Activated CD8-positive, alpha-beta T cell treated with anti-CD3 and anti-CD28 coated beads for 36 hours (primary cell): ENCODE measurements around the gene UBE2E1. TPM values are rescaled to one million over a fixed set of nuclear protein-coding genes. Genes with fewer than 3 reads are reported as not detected.
"Not testable (repeated sequence)": the region's sequence is repeated elsewhere in the genome, so short reads cannot be mapped to it uniquely, and the experiment has no call there.

ENCODE experiments used
- ATAC-seq: fragments of 200-7000 bp; cut with Tn5 transposase; one replicate; pipeline ENCODE4 v1.10.0; 2021; ENCODE audit warnings: mild to moderate bottlenecking, moderate library complexity
- CTCF ChIA-PET: fragments of 350-600 bp; sonication (Branson Sonifier 250); formaldehyde crosslinking; loops from one replicate; lab custom pipeline; 2021; ENCODE audit warnings: antibody characterized with exemption; lab: Charles Lee
- POLR2A ChIA-PET: fragments of 350-600 bp; sonication (Branson Sonifier 250); formaldehyde crosslinking; loops from one replicate; lab custom pipeline; 2021; ENCODE audit warnings: antibody characterized with exemption; lab: Charles Lee
- DNase-seq: peaks from one replicate; pipeline ENCODE4 v3.0.0-alpha.2; 2020
- H3K27ac Mint-ChIP-seq: one replicate; pipeline ENCODE4 v1.8.0; 2021; ENCODE audit warnings: mild to moderate bottlenecking, mixed read lengths
- H3K27me3 Mint-ChIP-seq: one replicate; pipeline ENCODE4 v1.8.0; 2021; ENCODE audit warnings: mixed read lengths
- H3K36me3 Mint-ChIP-seq: one replicate; pipeline ENCODE4 v1.8.0; 2021; ENCODE audit warnings: low read depth, mixed read lengths
- H3K4me1 Mint-ChIP-seq: one replicate; pipeline ENCODE4 v1.8.0; 2021; ENCODE audit warnings: low read depth, mixed read lengths
- H3K4me3 Mint-ChIP-seq: one replicate; pipeline ENCODE4 v1.8.0; 2021; ENCODE audit warnings: mild to moderate bottlenecking, moderate library complexity, mixed read lengths
- H3K9me3 Mint-ChIP-seq: one replicate; pipeline ENCODE4 v1.8.0; 2021; ENCODE audit warnings: mixed read lengths
- CTCF ChIP-seq: fragments of 200-600 bp; IDR thresholded peaks from one replicate; pipeline ENCODE4 v1.8.0; 2022; ENCODE audit warnings: antibody characterized with exemption, mild to moderate bottlenecking
- intact Hi-C: fragments of 100-400 bp; cut with micrococcal nuclease; formaldehyde crosslinking; loops from one replicate; pipeline ENCODE4 v1.10.0; 2022
- total RNA-seq, 2 experiments: library from RNA; stranded (reverse); gene quantifications; one replicate each; pipeline ENCODE4 v1.2.3, GENCODE V29; 2021

UBE2E1 gene
- total RNA-seq, 2 experiments from 2014 or later, result 79.0 to 80.3 TPM

DNA sequence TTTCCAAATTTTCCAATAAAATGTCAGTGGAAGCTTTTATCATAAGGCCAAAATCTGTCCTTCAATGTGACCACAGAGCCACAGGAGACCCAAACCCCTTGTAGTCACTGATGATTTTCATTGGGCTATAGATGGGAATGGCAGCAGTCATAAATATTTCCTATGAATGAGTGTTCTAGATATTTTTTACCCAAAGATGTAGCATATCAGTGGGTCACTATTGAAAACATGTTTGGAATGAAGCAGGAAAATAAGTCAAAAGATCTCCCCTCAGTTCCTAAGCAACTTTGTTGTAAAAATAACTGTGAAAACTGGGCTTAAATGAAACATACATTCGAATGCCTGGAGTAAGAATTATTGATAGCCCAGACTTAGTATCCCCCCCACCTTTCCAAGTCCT, 62.1 kb downstream of the UBE2E1 start:
- Mint-ChIP-seq H3K4me1 (peaks cover 21% of the 10 kb centered on the region), H3K27me3 (no peaks in the 10 kb centered on the region), H3K9me3 (no peaks in the 10 kb centered on the region), H3K4me3 (no peak overlapping the region), H3K36me3 (no peaks in the 10 kb centered on the region), H3K27ac (no peak overlapping the region)
- no peak for TF ChIP-seq CTCF
- POLR2A ChIA-PET, result no interaction called here
- DNase-seq, result no peak
- ATAC-seq, result no peak
- CTCF ChIA-PET, result no interaction called here
- intact Hi-C loops, result no loop called here

GRCh38 chr3:23869977-23870662, 64.4 kb downstream of the UBE2E1 start:
- ChIA-PET CTCF (interaction anchor here (1.1 to 1.6 kb wide), 2 partner anchors 18 to 20 kb away, joined by 3 to 5 read pairs; no protein-coding TSS in a partner anchor), POLR2A (interaction anchor here (0.7 kb wide), 1 partner anchor 787 kb away, joined by 3 read pairs; no protein-coding TSS in a partner anchor)
- Mint-ChIP-seq H3K9me3 (no peaks in the 10 kb centered on the region), H3K27ac (no peak overlapping the region), H3K36me3 (no peaks in the 10 kb centered on the region), H3K4me3 (no peak overlapping the region), H3K27me3 (no peaks in the 10 kb centered on the region), H3K4me1 (peaks cover 18% of the 10 kb centered on the region)
- no peak for DNase-seq
- ATAC-seq, result no peak
- no peak for TF ChIP-seq CTCF
- intact Hi-C loops, result no loop called here

- H3K27ac Mint-ChIP-seq, H3K27me3 Mint-ChIP-seq, H3K36me3 Mint-ChIP-seq, intact Hi-C loops, H3K4me3 Mint-ChIP-seq, POLR2A ChIA-PET, H3K9me3 Mint-ChIP-seq, DNase-seq, ATAC-seq: not testable (repeated sequence)
- CTCF ChIA-PET, result interaction anchor here (1.6 kb wide), 1 partner anchor 18 kb away, joined by 5 read pairs; no protein-coding TSS in a partner anchor
- H3K4me1 Mint-ChIP-seq, result peaks cover 18% of the 10 kb centered on the region
These were observed 64.9 kb downstream of the UBE2E1 start for GRCh38 chr3:23870663-23871043.

- H3K27me3 Mint-ChIP-seq, H3K4me3 Mint-ChIP-seq, DNase-seq, ATAC-seq, POLR2A ChIA-PET, H3K9me3 Mint-ChIP-seq, H3K36me3 Mint-ChIP-seq, H3K27ac Mint-ChIP-seq, CTCF ChIA-PET, intact Hi-C loops: not testable (repeated sequence)
- peaks cover 10% of the 10 kb centered on the region for H3K4me1 Mint-ChIP-seq
These were observed 65.6 kb downstream of the UBE2E1 start for GRCh38 chr3:23871361-23871760.

DNA sequence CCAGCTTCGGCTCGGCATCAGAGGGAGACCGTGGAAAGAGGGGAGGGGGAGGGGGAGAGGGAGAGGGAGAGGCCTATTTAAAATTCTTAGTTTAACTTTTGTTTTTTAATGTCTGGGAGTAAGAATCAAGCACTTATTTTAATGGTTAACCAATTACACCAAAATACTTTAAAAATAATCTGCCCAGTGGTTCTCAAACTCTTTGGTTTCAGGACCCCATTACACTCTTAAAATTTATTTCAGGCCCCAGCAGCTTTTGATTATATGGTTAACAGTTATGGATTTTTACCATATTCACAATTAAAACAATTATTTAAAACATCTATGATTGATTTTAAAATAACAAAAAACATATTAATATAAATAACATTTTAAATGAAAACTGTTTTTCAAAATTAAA, 66.6 kb downstream of the UBE2E1 start:
- no peaks in the 10 kb centered on the region for H3K9me3 Mint-ChIP-seq
- DNase-seq, result no peak
- POLR2A ChIA-PET, result no interaction called here
- CTCF ChIA-PET, result no interaction called here
- no peak overlapping the region for H3K4me3 Mint-ChIP-seq
- H3K36me3 Mint-ChIP-seq, result no peaks in the 10 kb centered on the region
- TF ChIP-seq CTCF, result no peak
- no peaks in the 10 kb centered on the region for H3K27me3 Mint-ChIP-seq
- intact Hi-C loops, result no loop called here
- peaks cover 11% of the 10 kb centered on the region for H3K4me1 Mint-ChIP-seq
- H3K27ac Mint-ChIP-seq, result no peak overlapping the region
- ATAC-seq, result no peak

- intact Hi-C loops, result no loop called here
- CTCF ChIA-PET, result interaction anchor here (0.7 to 1.2 kb wide), 2 partner anchors 15 to 19 kb away, joined by 3 to 4 read pairs; no protein-coding TSS in a partner anchor
These were observed 68.2 kb downstream of the UBE2E1 start for GRCh38 chr3:23873941-23874340.

More at GRCh38 chr3:23873941-23874340, 68.2 kb downstream of the UBE2E1 start:
- ATAC-seq, result no peak
- no peak for DNase-seq
- Mint-ChIP-seq H3K4me3 (no peak overlapping the region), H3K4me1 (peaks cover 5% of the 10 kb centered on the region), H3K9me3 (no peaks in the 10 kb centered on the region), H3K27ac (no peak overlapping the region), H3K36me3 (peaks cover 3% of the 10 kb centered on the region), H3K27me3 (no peaks in the 10 kb centered on the region)
- POLR2A ChIA-PET, result no interaction called here
- TF ChIP-seq CTCF, result no peak
